H7 (cell line): ENCODE measurements around the gene RTL5. TPM values are rescaled to one million over a fixed set of nuclear protein-coding genes. Genes with fewer than 3 reads are reported as not detected.
A peak's percentile ranks its signal among the peaks of the same experiment; 100 is the strongest.

Source experiments
- DNase-seq: peaks from one replicate; pipeline ENCODE4 v3.0.0; 2012
- H3K27me3 ChIP-seq: 2 replicates; pipeline ENCODE4 v1.6.0; 2011; ENCODE audit warnings: mild to moderate bottlenecking, low read length; ENCODE audit not compliant: control insufficient read depth, insufficient read depth
- H3K36me3 ChIP-seq: replicated peaks from 2 replicates; pipeline ENCODE4 v1.5.1; 2011; ENCODE audit warnings: low read length; ENCODE audit not compliant: control insufficient read depth, insufficient read depth
- H3K4me3 ChIP-seq: 2 replicates; pipeline ENCODE4 v1.5.1; 2011; ENCODE audit warnings: low read depth, mild to moderate bottlenecking, control low read depth, low read length, moderate library complexity; ENCODE audit not compliant: insufficient read depth
- total RNA-seq: library from RNA; depleted of rRNA; stranded (reverse); fragments of >200 nt; shearing (Covaris generic); gene quantifications from 2 replicates; pipeline ENCODE4 v1.2.3, GENCODE V29; 2014

RTL5 gene
- total RNA-seq, 1 experiment from 2014 or later = 1.5 TPM

DNA sequence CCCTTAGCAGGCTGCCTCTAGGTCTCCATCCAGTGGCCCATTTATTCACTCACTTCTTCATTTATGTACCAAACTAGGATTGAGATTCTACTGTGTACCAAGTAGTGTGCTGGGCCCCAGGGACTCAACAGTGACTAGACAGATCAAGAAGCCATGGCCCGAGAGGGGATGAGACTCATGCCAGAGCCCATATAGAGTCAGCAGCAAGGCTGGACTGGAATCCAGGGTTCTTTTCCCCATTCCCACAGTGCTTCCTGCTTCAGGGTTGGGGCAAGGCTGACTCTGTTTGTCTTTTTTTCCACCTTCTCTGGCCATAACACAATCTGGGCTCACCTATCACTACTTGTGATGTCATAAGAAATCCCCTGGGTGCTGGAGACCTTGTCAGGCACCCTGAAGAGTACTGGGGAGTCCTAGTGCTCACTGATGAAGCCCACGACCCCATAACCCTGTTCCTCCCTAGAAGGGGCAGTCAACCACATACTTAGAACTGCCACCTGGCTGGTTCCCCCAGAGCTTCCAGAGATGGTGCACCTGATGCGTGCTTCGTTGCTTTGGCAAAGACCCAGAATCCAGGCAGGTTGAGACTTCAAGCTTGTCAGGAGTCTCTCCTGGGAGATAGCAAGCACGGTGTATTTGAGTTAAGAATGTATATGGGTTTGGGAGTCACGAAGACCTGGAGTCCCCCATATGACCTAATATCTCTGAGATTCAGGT is 6.2 kb downstream of the RTL5 start:
- Histone ChIP-seq H3K36me3 (no peaks in the 10 kb centered on the region), H3K4me3 (no peak overlapping the region), H3K27me3 (peaks cover 18% of the 10 kb centered on the region)
- no peak for DNase-seq

DNA sequence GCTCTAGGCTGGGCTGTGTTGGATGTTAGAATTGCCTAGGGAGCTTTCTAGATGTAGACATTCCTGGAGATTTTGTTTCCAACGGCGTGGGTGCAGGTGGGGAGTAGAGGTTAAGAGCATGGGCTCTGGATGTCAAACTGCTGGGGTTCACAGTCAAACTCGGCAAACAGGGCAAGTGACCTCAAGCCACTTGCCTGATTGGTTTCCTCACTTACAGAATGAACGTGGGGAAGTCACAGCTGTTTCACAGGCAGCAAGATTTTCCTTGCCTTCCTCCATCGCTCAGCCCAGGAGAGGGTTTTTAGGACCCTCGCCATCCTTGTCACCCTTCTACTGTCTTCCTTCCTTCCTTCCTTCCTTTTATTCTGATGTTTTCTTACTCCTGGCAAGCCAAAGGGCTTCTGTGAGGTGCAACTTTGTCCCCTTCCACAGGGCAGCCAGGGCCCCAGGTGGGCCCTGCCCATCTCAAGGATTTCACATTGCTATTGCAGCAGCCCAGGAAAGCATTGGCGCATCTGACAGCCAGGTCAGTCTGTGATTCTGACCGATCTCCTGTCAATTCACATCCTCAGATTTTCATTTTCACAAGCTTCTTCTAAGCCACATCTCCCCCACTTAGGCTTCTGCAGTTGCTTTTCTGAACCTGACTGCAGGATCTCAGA is 7.0 kb downstream of the RTL5 start:
- H3K27me3 ChIP-seq = peaks cover 10% of the 10 kb centered on the region
- H3K4me3 ChIP-seq = no peak overlapping the region
- DNase-seq = no peak
- no peaks in the 10 kb centered on the region for H3K36me3 ChIP-seq

DNA sequence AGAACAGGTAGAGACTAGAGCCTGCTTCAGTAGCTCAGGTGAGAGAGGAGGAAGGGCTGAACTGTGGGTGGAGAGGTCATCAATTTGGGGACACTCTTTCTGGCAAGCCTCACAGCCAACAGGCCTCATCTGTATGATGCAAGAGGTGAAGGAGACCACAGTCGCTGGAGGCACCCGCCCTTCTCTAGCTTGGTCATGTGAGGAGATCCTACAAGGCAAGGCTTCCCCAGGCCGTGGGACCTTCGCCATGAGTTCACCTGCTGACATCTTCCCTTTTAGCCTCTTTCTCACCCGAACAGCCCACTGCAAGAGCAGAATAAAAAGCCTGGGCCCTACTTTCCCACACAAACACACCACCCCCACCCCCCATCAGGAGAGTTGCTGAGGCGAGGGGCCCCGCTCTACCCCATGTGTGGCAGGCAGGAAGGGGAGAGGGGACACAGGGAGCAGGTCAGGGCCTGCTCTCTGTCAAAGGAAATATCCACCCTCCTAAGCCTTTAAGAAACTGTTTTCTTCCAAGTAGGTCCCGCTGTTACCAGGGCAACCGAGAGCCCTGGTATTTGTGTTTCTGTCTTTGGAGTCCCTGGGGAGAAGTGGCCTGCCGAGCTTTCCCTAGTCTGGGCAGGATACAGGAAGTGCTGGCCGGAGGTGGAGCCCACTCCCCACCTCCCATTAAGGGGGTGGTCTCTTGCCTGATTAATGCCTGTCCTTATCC is 8.1 kb downstream of the RTL5 start:
- Histone ChIP-seq H3K4me3 (no peak overlapping the region), H3K36me3 (no peaks in the 10 kb centered on the region), H3K27me3 (peaks cover under 1% of the 10 kb centered on the region; the same call in 1 of the 2 replicates)
- DNase-seq = peak; percentile 67

DNA sequence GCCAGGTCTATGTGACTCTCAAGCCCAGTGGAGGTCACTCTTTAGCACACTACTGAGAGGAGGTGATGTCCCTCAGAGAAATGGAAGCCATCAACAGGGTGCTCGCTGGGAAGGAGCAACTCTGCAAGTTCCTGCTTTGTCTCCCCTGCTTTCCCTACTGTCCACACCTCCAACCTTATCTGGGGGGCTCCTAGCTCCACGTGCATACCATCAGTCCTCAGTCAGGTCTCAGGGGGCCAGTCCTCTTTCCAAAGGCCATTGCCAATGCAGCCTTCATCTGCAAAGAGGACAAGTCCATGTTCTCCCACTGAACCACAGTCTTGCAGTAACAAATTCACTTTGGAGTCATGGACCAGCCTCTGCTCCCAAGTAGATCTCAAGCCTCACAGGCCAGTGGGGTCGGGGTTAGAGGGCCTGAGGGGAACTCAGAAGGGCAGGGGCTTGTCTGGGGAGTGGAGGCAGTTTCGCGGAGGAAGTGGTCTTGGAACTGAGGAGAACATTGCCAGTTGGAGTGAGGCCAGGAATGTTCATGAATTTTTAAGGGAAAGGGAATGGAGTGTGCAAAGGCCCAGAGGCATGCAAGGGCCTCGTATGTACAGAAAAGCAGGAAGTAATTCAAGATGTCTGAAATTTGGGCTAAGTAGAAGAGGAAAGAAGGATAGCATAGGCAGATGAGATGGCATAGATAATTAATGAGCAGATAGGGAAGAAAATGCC is 8.9 kb downstream of the RTL5 start:
- H3K27me3 ChIP-seq = no peaks in the 10 kb centered on the region
- DNase-seq = no peak
- no peaks in the 10 kb centered on the region for H3K36me3 ChIP-seq
- no peak overlapping the region for H3K4me3 ChIP-seq

DNA sequence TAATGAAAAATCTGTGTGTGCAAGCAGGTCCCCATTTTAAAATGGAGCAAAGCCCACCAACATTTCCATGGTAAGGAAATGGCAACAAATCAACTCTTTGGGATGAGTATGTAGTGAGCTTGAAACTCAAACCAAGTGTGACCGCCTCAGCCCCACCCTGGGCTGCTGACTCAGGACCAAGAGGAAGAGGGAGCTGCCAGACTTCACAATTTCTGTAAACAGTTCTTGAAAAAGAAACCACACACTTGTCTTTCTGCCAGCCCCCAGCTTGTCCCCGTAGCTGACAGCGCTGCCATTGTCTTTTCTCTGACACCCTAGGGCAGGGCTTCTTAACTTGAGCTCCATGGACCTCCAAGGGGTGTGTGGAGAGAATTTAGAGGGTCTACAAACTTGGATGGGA is 10.3 kb downstream of the RTL5 start:
- no peak for DNase-seq
- Histone ChIP-seq H3K36me3 (no peaks in the 10 kb centered on the region), H3K4me3 (no peak overlapping the region), H3K27me3 (no peaks in the 10 kb centered on the region)

DNA sequence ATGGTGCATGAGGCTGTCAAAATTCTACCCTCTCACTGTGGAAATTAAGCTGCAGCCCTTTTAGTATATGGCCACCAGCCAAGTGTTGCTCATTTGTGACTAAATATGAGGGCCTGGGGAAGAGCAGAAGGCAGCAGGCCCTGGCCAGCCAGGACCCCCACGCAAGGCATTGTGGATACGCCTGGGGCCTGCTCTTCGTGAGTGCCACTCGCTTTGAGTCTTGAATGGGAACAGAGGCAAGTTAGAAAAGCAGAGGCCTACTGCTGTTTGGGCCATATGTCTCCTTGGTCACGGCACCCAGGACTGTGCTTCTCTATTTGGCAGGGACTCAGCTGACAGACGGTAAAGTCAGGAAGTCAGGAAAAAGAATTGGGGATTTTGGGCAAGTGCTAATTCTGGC is 10.9 kb downstream of the RTL5 start:
- H3K4me3 ChIP-seq = no peak overlapping the region
- no peaks in the 10 kb centered on the region for H3K27me3 ChIP-seq
- DNase-seq = no peak
- no peaks in the 10 kb centered on the region for H3K36me3 ChIP-seq

DNA sequence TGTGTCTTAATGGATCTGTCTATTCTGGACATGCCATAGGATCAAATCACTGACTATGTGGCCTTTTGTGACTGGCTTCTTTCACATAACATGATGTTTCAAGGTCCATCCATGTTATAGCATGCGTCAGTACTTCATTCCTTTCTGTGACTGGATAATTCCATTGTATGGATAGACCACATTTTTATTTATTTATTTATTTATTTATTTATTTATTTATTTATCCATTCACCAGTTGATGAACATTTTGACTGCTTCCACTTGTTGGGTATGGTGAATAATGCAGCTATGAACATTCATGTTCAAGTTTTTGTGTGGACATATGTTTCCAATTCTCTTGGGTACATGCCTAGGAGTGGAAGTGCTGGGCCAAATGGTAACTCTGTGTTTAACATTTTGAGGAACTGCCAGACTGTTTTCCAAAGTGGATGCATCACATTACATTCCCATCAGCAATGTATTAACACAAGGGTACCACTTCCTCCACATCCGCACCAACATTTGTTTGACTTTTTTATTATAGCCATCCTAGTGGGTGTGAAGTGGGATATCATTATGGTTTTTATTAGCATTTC is 14.0 kb downstream of the RTL5 start:
- Histone ChIP-seq H3K36me3 (no peaks in the 10 kb centered on the region), H3K27me3 (no peaks in the 10 kb centered on the region), H3K4me3 (no peak overlapping the region)
- DNase-seq = no peak

DNA sequence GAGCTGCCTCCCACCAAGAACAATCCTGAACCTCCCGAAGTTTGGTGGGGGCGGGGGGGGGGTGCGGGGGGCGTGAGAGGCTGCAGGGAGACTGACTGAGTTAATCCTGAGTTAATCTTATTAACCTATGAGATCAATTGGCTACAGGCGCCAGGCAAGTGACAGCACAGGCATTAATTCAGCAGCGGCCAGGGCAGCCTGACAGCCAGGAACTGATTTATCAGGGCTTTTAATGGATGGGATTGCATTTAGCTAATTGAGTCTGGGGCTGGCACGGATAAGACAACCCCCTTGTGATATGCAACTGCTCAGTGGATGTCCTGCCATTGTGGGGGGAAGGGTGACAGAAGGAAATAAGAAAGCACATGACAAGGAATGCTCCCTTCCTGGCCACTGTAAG is 16.3 kb downstream of the RTL5 start:
- H3K36me3 ChIP-seq = no peaks in the 10 kb centered on the region
- DNase-seq = peak; percentile 33
- H3K27me3 ChIP-seq = no peaks in the 10 kb centered on the region
- H3K4me3 ChIP-seq = no peak overlapping the region

DNA sequence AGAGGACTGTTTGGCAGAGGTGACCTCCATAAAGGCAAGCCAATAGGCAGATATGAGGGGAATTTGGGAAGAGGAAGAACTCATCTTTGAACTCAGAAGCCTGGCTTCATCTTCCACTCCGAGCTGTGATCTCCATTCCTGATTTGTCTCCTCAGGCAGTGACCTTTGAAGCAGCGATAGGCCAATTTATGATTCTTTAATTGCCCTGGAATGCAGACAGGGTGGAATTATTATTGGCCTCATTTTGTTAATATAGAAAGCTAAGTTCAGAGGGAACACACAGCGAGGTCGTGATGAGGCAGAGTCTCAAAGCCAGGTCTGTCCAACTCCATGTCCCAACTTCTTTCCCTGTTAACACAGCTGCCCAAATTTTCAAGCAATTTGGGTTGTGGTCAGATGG is 16.9 kb downstream of the RTL5 start:
- H3K4me3 ChIP-seq = no peak overlapping the region
- no peaks in the 10 kb centered on the region for H3K36me3 ChIP-seq
- no peak for DNase-seq

DNA sequence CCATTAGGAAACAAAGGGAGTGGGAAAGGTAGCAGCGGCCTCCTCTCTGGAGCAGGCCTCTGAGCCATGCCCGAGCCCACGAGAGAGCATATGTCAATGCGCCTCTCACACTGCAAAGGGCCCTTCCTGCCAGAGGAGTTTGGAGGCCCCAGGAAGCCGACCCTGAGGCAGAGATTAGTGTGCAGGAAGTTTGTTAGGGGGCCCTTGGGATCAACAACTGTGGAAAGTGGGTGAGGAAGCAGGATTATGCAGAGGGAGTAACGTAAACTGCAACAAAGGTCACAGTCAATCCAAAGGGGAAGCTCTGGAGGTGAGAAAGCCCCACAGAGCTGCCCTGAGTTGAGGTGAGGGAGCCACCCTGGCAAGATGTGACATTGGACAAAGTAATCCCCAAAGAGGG is 17.4 kb downstream of the RTL5 start:
- no peak for DNase-seq
- no peaks in the 10 kb centered on the region for H3K36me3 ChIP-seq
- no peaks in the 10 kb centered on the region for H3K27me3 ChIP-seq
- H3K4me3 ChIP-seq = no peak overlapping the region

More for the DNA sequence above, 16.9 kb downstream of the RTL5 start:
- H3K27me3 ChIP-seq = no peaks in the 10 kb centered on the region

DNA sequence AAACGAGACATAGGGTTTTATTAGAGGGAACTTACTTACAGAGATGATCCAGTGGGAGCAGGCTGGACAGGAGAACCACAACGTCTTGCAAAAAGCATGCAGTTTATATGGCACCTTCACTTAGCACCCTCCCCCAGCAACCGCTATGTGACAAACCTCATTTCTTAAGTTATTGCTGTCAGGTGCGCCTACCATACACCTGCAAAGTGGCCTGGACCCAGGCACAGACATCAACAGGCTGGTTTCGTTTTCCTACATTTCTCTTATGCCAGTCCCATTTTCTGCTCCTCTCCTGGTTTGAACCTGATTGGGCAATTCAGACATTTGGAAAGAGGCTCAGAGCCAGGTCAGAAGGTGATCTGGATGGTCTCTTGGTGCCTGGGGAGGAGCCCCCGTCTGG is 18.3 kb downstream of the RTL5 start:
- no peak overlapping the region for H3K4me3 ChIP-seq
- DNase-seq = no peak
- no peaks in the 10 kb centered on the region for H3K36me3 ChIP-seq
- H3K27me3 ChIP-seq = no peaks in the 10 kb centered on the region

DNA sequence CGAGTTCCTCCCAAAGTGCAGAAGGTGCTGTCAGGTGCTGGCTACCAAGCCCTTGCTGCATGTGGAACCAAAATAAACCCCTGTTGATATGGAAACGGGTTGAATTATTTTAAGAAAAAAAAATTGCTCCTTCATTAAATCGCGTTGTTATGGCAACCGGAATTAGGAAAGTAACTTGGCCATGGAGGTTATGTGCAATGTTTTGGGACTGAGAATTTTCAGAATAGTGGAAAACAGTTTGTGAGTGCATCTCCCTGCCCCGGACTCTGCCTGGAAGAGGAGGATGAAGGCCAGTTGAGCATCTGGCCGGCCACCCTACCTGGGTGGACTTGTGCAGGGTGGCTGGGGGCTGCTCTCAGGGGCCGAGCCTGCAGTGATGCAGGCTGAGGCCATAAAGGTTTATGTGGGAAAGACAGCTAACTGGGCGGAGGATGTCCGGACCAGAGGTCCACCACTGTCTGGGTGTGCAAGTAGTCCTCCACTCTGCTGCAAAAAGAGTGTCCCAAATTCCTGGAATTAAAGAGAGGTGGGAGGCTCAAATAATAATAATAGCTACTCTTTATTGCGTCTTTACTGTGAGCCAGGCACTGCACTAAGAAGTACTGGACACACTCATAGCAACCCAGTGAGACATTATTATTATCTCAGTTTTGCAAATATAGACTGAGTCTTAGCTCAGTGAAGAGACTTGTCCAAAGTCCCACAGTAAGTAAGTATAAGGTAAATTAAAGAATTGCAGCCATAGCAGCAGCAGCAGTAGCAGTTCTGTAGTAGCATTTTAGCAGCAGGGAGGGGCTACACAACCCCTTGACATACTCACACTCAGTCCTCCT is 20.6 kb downstream of the RTL5 start:
- Histone ChIP-seq H3K36me3 (no peaks in the 10 kb centered on the region), H3K4me3 (no peak overlapping the region), H3K27me3 (no peaks in the 10 kb centered on the region)
- no peak for DNase-seq

DNA sequence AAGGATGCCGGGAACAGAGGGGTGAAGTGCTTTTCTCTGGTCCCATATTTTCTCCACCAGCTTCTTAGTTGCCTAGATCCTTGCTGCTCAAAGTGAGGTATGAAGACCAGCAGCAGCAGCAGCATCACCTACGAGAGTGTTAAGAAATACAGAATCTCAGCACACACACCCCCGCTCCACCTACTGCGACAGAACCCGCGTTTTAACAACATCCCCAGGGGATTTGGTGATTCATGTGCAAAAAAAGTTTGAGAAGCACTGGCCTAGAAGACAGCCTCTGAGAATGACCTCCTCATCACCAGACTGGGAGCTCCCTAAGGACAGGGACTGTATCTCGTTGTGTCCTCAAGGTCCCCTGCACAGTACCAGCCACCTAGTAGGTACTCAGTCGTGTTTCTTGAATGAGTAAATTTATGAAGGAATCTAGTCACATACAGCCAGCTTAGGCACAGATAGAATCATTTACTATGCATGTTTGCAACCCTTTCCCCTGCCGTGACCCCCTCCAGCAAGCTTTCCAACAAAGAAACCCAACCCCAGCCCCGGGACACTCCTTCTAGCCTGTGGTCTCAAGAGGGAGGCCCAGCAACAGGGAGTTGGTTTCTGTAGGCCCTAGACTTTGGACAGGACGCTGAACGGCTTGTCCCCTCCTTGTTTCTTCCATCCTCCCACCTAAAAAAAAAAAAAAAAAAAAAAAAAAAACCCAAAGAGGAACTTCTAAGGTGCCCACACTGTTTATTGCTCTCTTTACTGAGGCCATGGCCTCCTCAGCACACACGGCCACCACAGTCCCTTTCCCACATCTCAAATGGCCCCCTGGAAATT is 21.5 kb downstream of the RTL5 start:
- DNase-seq = peak; percentile 20
- H3K4me3 ChIP-seq = no peak overlapping the region
- no peaks in the 10 kb centered on the region for H3K36me3 ChIP-seq
- no peaks in the 10 kb centered on the region for H3K27me3 ChIP-seq
